OCI-LY1 (cell line): ENCODE results near the gene OR10G3.

ENCODE experiments used
- H2AFZ ChIP-seq: fragments of 200-600 bp; sonication (generic), shearing (Covaris generic); 2 replicates; pipeline ENCODE4 v1.6.0; 2014; ENCODE audit warnings: antibody characterized with exemption, mild to moderate bottlenecking, low read length
- H3F3A ChIP-seq: fragments of 200-600 bp; sonication (generic), shearing (Covaris generic); 2 replicates; pipeline ENCODE4 v1.6.0; 2014; ENCODE audit warnings: mild to moderate bottlenecking, antibody characterized with exemption, low read length, moderate library complexity; ENCODE audit not compliant: insufficient read depth
- H3K27ac ChIP-seq: fragments of 200-600 bp; sonication (generic); 2 replicates; pipeline ENCODE4 v1.5.1; 2014; ENCODE audit warnings: low read length, mixed run types, mild to moderate bottlenecking, low read depth; ENCODE audit not compliant: poor library complexity, severe bottlenecking
- H3K27me3 ChIP-seq: fragments of 200-600 bp; sonication (generic); 2 replicates; pipeline ENCODE4 v1.6.0; 2014; ENCODE audit warnings: antibody characterized with exemption, mild to moderate bottlenecking, low read length, moderate library complexity; ENCODE audit not compliant: insufficient read depth
- H3K36me3 ChIP-seq: fragments of 200-600 bp; sonication (generic); 2 replicates; pipeline ENCODE4 v1.6.1; 2014; ENCODE audit warnings: mild to moderate bottlenecking, antibody characterized with exemption, low read length, moderate library complexity, mixed read lengths; ENCODE audit not compliant: insufficient read depth
- H3K4me1 ChIP-seq: fragments of 200-600 bp; sonication (generic); 2 replicates; pipeline ENCODE4 v1.5.1; 2014; ENCODE audit warnings: mild to moderate bottlenecking, low read length, moderate library complexity; ENCODE audit not compliant: insufficient read depth, severe bottlenecking
- H3K4me2 ChIP-seq: fragments of 200-600 bp; sonication (generic), shearing (Covaris generic); 2 replicates; pipeline ENCODE4 v1.6.1; 2014; ENCODE audit warnings: low read length
- H3K4me3 ChIP-seq: fragments of 200-600 bp; sonication (generic); 2 replicates; pipeline ENCODE4 v1.5.1; 2014; ENCODE audit warnings: low read length, low read depth, mild to moderate bottlenecking, mixed read lengths; ENCODE audit not compliant: poor library complexity, severe bottlenecking
- H3K79me2 ChIP-seq: fragments of 200-600 bp; shearing (Covaris generic); 2 replicates; pipeline ENCODE4 v1.6.1; 2016; ENCODE audit warnings: mixed run types, low read length, mixed read lengths; ENCODE audit not compliant: insufficient read depth
- H3K9ac ChIP-seq: fragments of 200-600 bp; sonication (generic), shearing (Covaris generic); 2 replicates; pipeline ENCODE4 v1.6.1; 2014; ENCODE audit warnings: mild to moderate bottlenecking, low read length, mixed read lengths
- H3K9me2 ChIP-seq: fragments of 200-600 bp; sonication (generic), shearing (Covaris generic); 2 replicates; pipeline ENCODE4 v1.6.1; 2014; ENCODE audit warnings: low read depth, mild to moderate bottlenecking, low read length, mixed read lengths
- H3K9me3 ChIP-seq: fragments of 200-600 bp; shearing (Covaris generic); 2 replicates; pipeline ENCODE4 v1.6.1; 2014; ENCODE audit warnings: low read length, mixed read lengths
- H4K20me1 ChIP-seq: fragments of 200-600 bp; sonication (generic), shearing (Covaris generic); 2 replicates; pipeline ENCODE4 v1.6.0; 2016; ENCODE audit warnings: mild to moderate bottlenecking, low read length; ENCODE audit not compliant: insufficient read depth
- CTCF ChIP-seq: fragments of 200-600 bp; sonication (generic), shearing (Covaris generic); IDR thresholded peaks from 2 replicates; pipeline ENCODE4 v1.5.1; 2017; ENCODE audit warnings: mild to moderate bottlenecking, antibody characterized with exemption, low read length, moderate library complexity, mixed read lengths
- EZH2 ChIP-seq: fragments of 200-600 bp; sonication (generic), shearing (Covaris generic); IDR thresholded peaks from 2 replicates; pipeline ENCODE4 v1.8.0; 2017; ENCODE audit warnings: borderline replicate concordance, mixed run types, mild to moderate bottlenecking, antibody characterized with exemption, low read length, moderate library complexity, mixed read lengths

The OR10G3 gene

GRCh38 chr14:21579976-21580375 lies at the start of gene OR10G3:
OR10G3 (minus strand) TSS chr14:21580076; CDS start chr14:21570744, 9,332 bp downstream.
- H3K4me2 ChIP-seq, result no peak within 1 kb of the TSS
- H3K27ac ChIP-seq, result no peak within 1 kb of the TSS
- H3K27me3 ChIP-seq, result no peaks in the 10 kb centered on the region
- H3F3A ChIP-seq, result no peaks in the 10 kb centered on the region
- H3K9ac ChIP-seq, result no peak within 1 kb of the TSS
- H4K20me1 ChIP-seq, result no peaks in the 10 kb centered on the region
- no peak within 1 kb of the TSS for H3K4me3 ChIP-seq
- H3K36me3 ChIP-seq, result no peaks in the 10 kb centered on the region
- H3K9me2 ChIP-seq, result no peaks in the 10 kb centered on the region
- no peaks in the 10 kb centered on the region for H3K9me3 ChIP-seq
- no peak within 1 kb of the TSS for H2AFZ ChIP-seq
- H3K79me2 ChIP-seq, result no peaks in the 10 kb centered on the region
- TF ChIP-seq EZH2 (no peak), CTCF (no peak)
- no peaks in the 10 kb centered on the region for H3K4me1 ChIP-seq

GRCh38 chr14:21626491-21627230 lies 46.8 kb upstream of the OR10G3 start:
- no peak overlapping the region for H3K27ac ChIP-seq
- no peaks in the 10 kb centered on the region for H3K79me2 ChIP-seq
- H3K27me3 ChIP-seq, result no peaks in the 10 kb centered on the region
- no peak overlapping the region for H3K9ac ChIP-seq
- no peak overlapping the region for H3K4me2 ChIP-seq
- no peaks in the 10 kb centered on the region for H3K36me3 ChIP-seq
- H3K4me3 ChIP-seq, result no peak overlapping the region
- TF ChIP-seq CTCF (no peak), EZH2 (no peak)
- H3F3A ChIP-seq, result no peaks in the 10 kb centered on the region
- H2AFZ ChIP-seq, result no peak overlapping the region
- no peaks in the 10 kb centered on the region for H4K20me1 ChIP-seq
- H3K4me1 ChIP-seq, result no peaks in the 10 kb centered on the region
- H3K9me3 ChIP-seq, result no peaks in the 10 kb centered on the region
- no peaks in the 10 kb centered on the region for H3K9me2 ChIP-seq

GRCh38 chr14:21617614-21618013 lies 37.7 kb upstream of the OR10G3 start:
- H3K4me2 ChIP-seq, result no peak overlapping the region
- no peaks in the 10 kb centered on the region for H3K27me3 ChIP-seq
- H3K79me2 ChIP-seq, result no peaks in the 10 kb centered on the region
- TF ChIP-seq CTCF (no peak), EZH2 (no peak)
- no peaks in the 10 kb centered on the region for H3K9me3 ChIP-seq
- no peaks in the 10 kb centered on the region for H3K36me3 ChIP-seq
- no peaks in the 10 kb centered on the region for H3F3A ChIP-seq
- no peak overlapping the region for H3K4me3 ChIP-seq
- no peak overlapping the region for H2AFZ ChIP-seq
- H3K9me2 ChIP-seq, result no peaks in the 10 kb centered on the region
- no peaks in the 10 kb centered on the region for H4K20me1 ChIP-seq
- H3K4me1 ChIP-seq, result no peaks in the 10 kb centered on the region
- H3K27ac ChIP-seq, result no peak overlapping the region
- no peak overlapping the region for H3K9ac ChIP-seq
